ENCODE results near the gene IRX5. TPM values are rescaled to one million over a fixed set of nuclear protein-coding genes. Genes with fewer than 3 reads are reported as not detected.

IRX5 gene
- total RNA-seq, 2 experiments from 2014 or later = 0.12 to 0.17 TPM

DNA sequence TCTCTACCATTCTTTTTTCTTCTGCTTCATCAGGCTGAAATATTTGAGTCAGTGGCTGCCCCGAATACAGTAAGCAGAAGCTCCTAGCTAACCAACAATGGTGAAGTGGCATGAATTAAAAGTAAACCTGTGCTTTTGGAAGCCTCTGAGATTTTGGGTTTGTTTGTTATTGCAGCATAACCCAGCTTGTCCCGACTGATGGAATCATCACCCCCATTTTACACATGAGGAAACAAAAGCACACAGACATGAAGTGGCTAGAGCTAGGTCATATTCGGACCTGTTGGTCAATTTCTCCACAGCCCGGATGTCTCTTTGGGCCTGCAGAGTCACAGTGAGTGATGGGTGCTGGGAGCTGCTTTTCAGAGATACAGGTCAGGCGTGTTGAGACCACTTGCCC lies 39.4 kb downstream of the IRX5 start:
- DNase-seq = no peak
- POLR2A ChIA-PET = no interaction called here
- no peak overlapping the region for H3K27ac Mint-ChIP-seq

DNA sequence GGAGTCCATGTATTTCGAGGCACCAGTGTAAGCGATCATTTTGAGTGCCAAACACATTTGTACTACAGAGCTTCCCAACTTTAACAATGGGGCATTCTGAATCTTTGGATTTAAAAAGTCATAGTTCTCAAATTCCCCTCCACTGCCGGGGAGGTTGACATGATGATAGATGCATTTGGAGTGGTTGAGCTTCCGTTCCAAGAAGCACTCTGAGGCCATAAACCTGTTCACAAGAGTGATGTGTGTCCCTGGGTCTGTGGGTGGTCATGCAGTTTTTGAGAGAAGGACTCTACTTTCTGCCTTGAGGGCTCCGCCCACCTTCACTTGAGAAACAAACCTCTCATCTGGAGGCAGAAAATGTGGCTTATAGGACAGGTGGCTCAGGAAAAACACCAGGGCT lies 43.7 kb downstream of the IRX5 start:
- Mint-ChIP-seq H3K4me1 (no peaks in the 10 kb centered on the region), H3K27me3 (no peaks in the 10 kb centered on the region), H3K36me3 (ENCODE audit: low read depth) (no peaks in the 10 kb centered on the region), H3K27ac (no peak overlapping the region), H3K4me3 (no peak overlapping the region), H3K9me3 (no peaks in the 10 kb centered on the region)
- POLR2A ChIA-PET = no interaction called here
- no peak for DNase-seq
- CTCF ChIA-PET = no interaction called here

More for the DNA sequence above, 39.4 kb downstream of the IRX5 start:
- CTCF ChIA-PET = no interaction called here
- no peaks in the 10 kb centered on the region for H3K9me3 Mint-ChIP-seq
- H3K27me3 Mint-ChIP-seq = no peaks in the 10 kb centered on the region
- H3K4me1 Mint-ChIP-seq = no peaks in the 10 kb centered on the region
- H3K36me3 Mint-ChIP-seq (ENCODE audit: low read depth) = no peaks in the 10 kb centered on the region
- no peak overlapping the region for H3K4me3 Mint-ChIP-seq

DNA sequence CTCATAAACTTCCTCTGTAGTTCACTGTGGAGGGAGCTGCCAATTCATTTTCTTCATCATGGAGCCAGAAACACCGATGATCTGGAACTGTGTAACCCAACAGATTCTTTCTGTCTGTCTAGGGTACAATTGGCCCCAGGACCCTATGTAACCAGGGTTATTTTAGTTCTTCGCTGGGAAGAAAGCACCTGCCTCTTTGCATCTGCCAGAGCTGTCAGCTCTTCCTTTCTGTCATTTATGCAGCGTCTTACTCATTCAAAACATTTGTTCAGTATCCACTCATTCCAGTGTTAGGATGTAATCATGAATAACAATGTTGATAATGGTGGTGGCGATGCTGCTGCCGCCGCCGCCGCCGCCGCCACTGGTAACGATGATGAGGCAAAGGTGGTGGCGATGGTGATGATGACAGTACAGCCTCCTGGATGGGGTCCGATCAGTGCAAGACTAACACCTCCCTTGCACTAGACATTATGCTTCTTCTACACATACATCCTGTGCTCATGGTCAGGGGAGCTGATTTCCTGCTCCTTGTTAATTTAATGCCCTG lies 46.1 kb downstream of the IRX5 start:
- Mint-ChIP-seq H3K27me3 (no peaks in the 10 kb centered on the region), H3K36me3 (ENCODE audit: low read depth) (no peaks in the 10 kb centered on the region), H3K9me3 (no peaks in the 10 kb centered on the region), H3K4me1 (no peaks in the 10 kb centered on the region), H3K27ac (no peak overlapping the region), H3K4me3 (no peak overlapping the region)
- no peak for DNase-seq
- ChIA-PET CTCF (no interaction called here), POLR2A (no interaction called here)

DNA sequence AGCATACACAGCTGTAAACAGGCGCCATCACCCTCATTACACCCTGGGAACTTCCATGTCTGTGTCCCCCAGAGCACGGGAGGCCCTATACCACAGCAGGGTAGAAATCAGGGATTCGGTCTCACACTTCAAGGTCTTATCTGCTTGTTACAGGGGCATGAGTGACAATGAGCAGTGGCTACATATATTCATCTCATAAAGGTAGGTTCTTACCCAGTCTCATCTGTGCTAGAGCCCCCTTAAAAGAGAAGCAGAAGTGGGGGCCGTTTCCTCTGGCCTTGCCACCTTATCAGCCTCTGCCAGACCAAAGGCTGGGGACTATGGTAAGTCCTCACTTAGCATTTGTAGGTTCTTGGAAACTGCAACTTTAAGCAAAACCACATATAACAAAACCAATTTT lies 46.5 kb downstream of the IRX5 start:
- Mint-ChIP-seq H3K36me3 (ENCODE audit: low read depth) (no peaks in the 10 kb centered on the region), H3K9me3 (no peaks in the 10 kb centered on the region), H3K27ac (no peak overlapping the region), H3K4me3 (no peak overlapping the region), H3K4me1 (no peaks in the 10 kb centered on the region), H3K27me3 (no peaks in the 10 kb centered on the region)
- DNase-seq = no peak
- CTCF ChIA-PET = no interaction called here
- POLR2A ChIA-PET = no interaction called here

DNA sequence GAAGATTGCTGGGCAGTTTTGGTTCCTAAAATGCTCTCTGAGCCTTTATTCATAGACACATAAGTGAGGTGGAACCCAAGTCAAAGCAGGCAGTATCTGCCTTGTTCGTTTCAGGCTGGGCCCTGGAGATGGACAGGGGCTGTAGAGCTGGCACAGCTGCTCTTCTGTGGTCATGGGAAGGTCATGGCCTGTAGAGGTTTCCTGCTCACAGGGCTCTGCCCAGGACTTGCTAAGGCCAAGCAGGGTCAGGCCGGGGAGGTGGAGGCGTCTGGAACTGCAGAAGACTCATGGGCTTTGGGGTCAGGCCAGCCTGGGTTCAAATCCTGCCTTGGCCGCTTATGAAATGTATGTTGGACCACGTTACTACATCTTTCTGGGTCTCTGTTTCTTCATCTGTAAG lies 50.2 kb downstream of the IRX5 start:
- no peak for DNase-seq
- Mint-ChIP-seq H3K9me3 (no peaks in the 10 kb centered on the region), H3K4me3 (no peak overlapping the region), H3K27ac (no peak overlapping the region), H3K36me3 (ENCODE audit: low read depth) (no peaks in the 10 kb centered on the region), H3K27me3 (no peaks in the 10 kb centered on the region), H3K4me1 (no peaks in the 10 kb centered on the region)
- ChIA-PET CTCF (no interaction called here), POLR2A (no interaction called here)

Measured in activated CD4-positive, alpha-beta T cell treated with anti-CD3 and anti-CD28 coated beads, Interleukin-2, amount 10 ng/mL, durations not matched to agents 7 days and 5 days (primary cell).